SW480 (cell line): ENCODE results near the gene PLA2G4D.

Experiments
- DNase-seq: peaks from one replicate; pipeline ENCODE4 v3.0.0-alpha.2; 2016; ENCODE audit warnings: low spot score

Gene PLA2G4D

GRCh38 chr15:42121682-42122081 is 27.3 kb upstream of the PLA2G4D start:
- DNase-seq, result no peak

- DNase-seq, result no peak
These were observed 26.7 kb upstream of the PLA2G4D start for GRCh38 chr15:42121021-42121420.

DNA sequence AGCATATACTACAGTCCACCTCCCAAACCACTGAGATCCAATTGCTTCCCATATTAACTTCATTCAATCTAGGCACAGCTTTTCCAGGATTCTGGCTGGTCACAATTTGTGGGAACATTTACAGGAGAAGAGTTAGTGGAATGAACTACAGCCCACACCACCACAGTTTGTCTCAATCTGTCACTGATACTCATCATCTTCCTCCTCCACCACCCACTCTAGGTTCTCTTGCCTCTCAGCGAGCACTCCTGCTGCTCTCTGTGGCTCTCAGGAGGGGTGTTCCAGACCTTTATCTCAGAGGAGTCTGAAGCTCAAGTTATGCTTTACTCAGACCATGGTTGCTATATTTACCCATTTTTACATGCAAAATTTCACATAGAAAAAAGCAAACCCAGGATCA is 25.9 kb upstream of the PLA2G4D start:
- no peak for DNase-seq

- no peak for DNase-seq
These were observed 25.0 kb upstream of the PLA2G4D start for GRCh38 chr15:42119446-42119760.

- peak; percentile 57 for DNase-seq
These were observed 24.5 kb upstream of the PLA2G4D start for GRCh38 chr15:42118650-42119445.

DNA sequence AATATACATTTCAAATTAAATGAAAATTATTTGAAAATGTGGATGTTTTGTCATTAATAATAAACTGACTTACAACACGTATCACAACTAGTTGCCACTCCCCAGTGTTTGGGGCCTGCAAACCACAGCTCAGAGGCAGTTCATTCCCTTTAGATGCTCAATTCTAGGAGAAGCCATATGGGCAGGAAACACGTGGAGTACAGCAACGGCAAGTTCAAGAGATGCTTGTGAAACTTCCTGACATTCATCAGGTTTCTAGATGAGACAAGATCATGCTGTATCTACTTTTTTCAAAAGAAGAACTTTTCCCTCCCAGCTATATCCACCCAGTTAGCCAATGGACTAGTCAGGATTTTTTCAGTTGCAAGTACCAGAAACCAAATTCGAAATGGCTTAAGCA is 17.6 kb upstream of the PLA2G4D start:
- DNase-seq, result no peak

GRCh38 chr15:42110367-42110766 is 16.0 kb upstream of the PLA2G4D start:
- no peak for DNase-seq

GRCh38 chr15:42108806-42109205 is 14.4 kb upstream of the PLA2G4D start:
- DNase-seq, result no peak

- DNase-seq, result no peak
These were observed 13.8 kb upstream of the PLA2G4D start for GRCh38 chr15:42108189-42108588.

GRCh38 chr15:42107473-42107872 is 13.1 kb upstream of the PLA2G4D start:
- peak; percentile 92 for DNase-seq

- no peak for DNase-seq
These were observed 11.9 kb upstream of the PLA2G4D start for GRCh38 chr15:42106288-42106687.

DNA sequence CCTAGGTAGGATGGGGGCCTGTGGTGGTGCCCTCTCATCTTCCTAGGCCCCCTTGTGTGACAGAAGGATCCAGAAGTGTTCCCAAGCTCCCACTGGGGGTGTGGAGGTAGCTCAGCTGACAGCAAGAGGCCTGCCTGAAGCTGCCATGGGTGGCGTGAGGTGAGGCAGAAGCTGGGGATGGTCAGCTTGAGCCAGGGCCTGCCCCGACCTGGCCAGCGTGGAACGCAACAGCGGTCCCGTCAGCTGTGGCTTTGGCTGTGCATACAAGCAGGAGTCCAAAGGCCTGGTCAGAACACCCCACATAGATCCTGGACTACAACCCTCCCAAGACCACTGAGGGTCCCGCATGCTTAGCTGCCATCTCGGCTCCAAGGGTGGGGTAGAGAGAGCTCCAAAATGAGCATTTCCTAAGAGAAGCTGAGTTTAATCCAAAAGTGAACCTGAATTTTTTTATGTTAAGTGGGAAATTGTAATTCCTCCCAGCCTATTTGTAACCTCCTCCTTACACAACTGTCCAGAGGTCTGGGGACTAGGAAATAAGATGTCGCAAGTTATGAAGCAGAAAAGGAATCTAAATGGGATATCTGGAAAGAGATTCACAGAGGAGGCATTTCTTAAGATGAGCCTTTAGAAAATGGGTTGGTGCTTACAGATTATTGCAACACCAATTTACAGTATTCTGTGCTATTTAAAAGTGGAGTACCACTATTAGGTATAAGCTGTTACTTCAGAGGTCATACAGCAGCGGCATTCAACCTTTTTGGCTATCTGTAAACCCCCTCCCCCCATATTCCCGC is 9.9 kb upstream of the PLA2G4D start:
- DNase-seq, result no peak

- DNase-seq, result peak; percentile 36
These were observed 8.4 kb upstream of the PLA2G4D start for GRCh38 chr15:42102646-42103235.

GRCh38 chr15:42101861-42102260 is 7.5 kb upstream of the PLA2G4D start:
- no peak for DNase-seq

GRCh38 chr15:42100021-42100800 is 5.8 kb upstream of the PLA2G4D start:
- no peak for DNase-seq

GRCh38 chr15:42097018-42097417 is 2.7 kb upstream of the PLA2G4D start:
- no peak for DNase-seq

GRCh38 chr15:42093966-42094365 is 396 bp downstream of the PLA2G4D start:
- DNase-seq, result no peak

DNA sequence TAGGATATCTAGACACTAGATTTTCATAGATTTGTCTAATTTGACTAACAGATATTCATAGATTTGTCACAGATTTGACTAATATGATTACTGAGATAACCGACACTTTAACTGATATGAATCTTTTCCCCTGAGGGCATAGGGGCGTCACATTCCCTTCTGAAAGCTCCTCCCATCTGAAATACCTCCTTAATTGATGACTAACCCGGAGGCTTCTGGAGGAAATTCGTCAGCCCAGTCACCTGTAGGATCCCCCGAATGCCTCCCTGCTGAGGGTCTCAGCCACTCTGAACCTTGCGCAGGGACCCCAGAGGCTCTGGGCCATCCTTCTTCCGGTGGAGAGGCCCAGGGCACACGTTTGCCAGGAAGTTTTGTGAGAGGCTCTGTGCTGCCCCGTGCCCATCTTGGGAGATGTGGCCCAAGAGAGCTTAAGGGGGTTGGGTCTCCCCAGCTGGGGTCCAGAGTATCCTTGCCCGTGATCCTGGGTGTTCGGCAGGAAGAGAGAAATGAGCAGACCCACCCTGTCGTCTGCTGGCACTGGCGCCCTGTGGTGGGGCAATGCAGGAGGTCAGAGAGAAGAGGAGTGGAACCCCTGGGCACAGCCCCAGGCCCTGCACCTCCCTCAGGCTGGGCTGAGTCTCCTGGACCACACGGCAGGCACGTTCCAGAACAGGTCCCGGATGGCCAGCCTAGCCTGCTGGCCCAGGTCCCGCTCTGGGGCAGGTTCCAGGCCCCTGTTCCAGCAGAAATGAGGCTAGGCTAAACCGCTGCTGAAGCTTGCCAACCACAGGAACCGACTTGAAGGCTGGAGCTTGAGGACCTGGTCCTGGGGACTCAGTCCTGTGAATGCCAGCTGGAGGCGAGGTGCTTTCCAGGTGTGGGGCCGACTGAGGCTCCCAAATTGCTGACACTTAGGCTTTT is 1.7 kb downstream of the PLA2G4D start:
- peak; percentile 60 for DNase-seq

DNA sequence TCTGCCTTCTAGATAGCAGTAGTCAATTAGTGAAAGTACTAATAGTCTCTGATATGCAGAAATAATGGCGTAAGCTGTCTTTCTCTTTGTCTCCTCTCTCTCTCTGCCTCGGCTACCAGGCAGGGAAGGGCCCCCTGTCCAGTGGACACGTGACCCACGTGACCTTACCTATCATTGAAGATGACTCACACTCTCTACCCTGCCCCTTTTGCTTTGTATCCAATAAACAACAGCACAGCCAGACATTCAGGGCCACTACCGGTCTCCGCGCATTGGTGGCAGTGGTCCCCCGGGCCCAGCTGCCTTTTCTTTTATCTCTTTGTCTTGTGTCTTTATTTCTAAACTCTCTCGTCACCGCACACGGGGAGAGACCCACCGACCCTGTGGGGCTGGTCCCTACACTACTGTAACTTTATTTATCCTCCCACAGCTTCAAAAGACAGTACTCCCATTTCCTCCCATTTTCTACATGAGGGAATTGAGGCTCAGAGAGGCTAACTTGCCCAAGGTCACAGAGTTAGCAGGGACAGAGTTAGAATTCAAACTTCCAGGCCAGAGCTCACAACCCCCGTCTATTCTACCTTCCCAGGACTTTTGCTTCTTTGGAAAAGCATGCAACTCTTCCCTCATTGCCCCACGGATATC is 2.5 kb downstream of the PLA2G4D start:
- peak; percentile 84 for DNase-seq

- DNase-seq, result no peak
These were observed 3.6 kb downstream of the PLA2G4D start for GRCh38 chr15:42090781-42091180.

GRCh38 chr15:42090370-42090769 is 4.0 kb downstream of the PLA2G4D start:
- no peak for DNase-seq
